Endothelial cell of umbilical vein (primary cell): ENCODE results near the gene CTTN. TPM values are rescaled to one million over a fixed set of nuclear protein-coding genes. Genes with fewer than 3 reads are reported as not detected.

Experiments used
- BruUV-seq: library from RNA; stranded (reverse); fragments of 400-500 nt; replicated peaks from 2 replicates; lab custom pipeline; 2021; lab: Mats Ljungman, UMichigan
- CTCF ChIA-PET: fragments of 300-600, 350-600 bp; sonication (Branson Sonifier 250); formaldehyde crosslinking; loops from one replicate; lab custom pipeline; 2021; ENCODE audit warnings: antibody characterized with exemption, inconsistent platforms; lab: Charles Lee
- POLR2A ChIA-PET: fragments of 300-600, 350-600 bp; sonication (Branson Sonifier 250); formaldehyde crosslinking; loops from one replicate; lab custom pipeline; 2021; ENCODE audit warnings: antibody characterized with exemption, inconsistent platforms; lab: Charles Lee
- DNase-seq: peaks from one replicate; pipeline ENCODE4 v3.0.0-alpha.2; 2011; ENCODE audit warnings: low read depth, low spot score
- FAIRE-seq: peaks from 2 replicates; lab custom pipeline; 2011; peaks lifted over from hg19 to GRCh38; lab: Jason Lieb, UNC
- H2AFZ ChIP-seq: 2 replicates; pipeline ENCODE4 v1.6.0; 2012; ENCODE audit warnings: low read depth, low read length, control low read depth, inconsistent platforms
- H3K27ac ChIP-seq: 2 replicates; pipeline ENCODE4 v1.5.1; 2011; ENCODE audit warnings: low read depth, mild to moderate bottlenecking, control low read depth, low read length, moderate library complexity; ENCODE audit not compliant: insufficient read depth
- H3K27me3 ChIP-seq, 2 experiments: 2 replicates each; pipeline versions ENCODE4 v1.6.0 to v1.6.1; 2011; ENCODE audit warnings: low read length in 2 of 2, mixed read lengths in 1 of 2; ENCODE audit not compliant: control insufficient read depth in 2 of 2, insufficient read depth in 2 of 2
- H3K36me3 ChIP-seq, 2 experiments: 2 replicates in 1 of 2; 3 replicates in 1 of 2; pipeline ENCODE4 v1.5.1; 2011; ENCODE audit warnings: low read length in 2 of 2, mild to moderate bottlenecking in 1 of 2, moderate library complexity in 1 of 2; ENCODE audit not compliant: control insufficient read depth in 2 of 2, insufficient read depth in 2 of 2; ENCODE audit errors: extremely low read depth in 1 of 2
- H3K4me1 ChIP-seq: 3 replicates; pipeline ENCODE4 v1.5.1; 2011; ENCODE audit warnings: mild to moderate bottlenecking, low read length; ENCODE audit not compliant: control insufficient read depth, insufficient read depth; ENCODE audit errors: extremely low read depth
- H3K4me2 ChIP-seq: 2 replicates; pipeline ENCODE4 v1.6.1; 2011; ENCODE audit warnings: low read length, control low read depth, mixed read lengths; ENCODE audit not compliant: insufficient read depth
- H3K4me3 ChIP-seq, 3 experiments: fragments of 200-600 bp in 1 of 3; sonication (generic), shearing (Covaris generic) in 1 of 3; replicated peaks in 1 of 3; 2 replicates each; pipeline ENCODE4 v1.5.1; 2011 to 2016; ENCODE audit warnings: control low read depth in 3 of 3, low read length in 3 of 3, mild to moderate bottlenecking in 2 of 3, inconsistent platforms in 1 of 3, low read depth in 1 of 3, moderate library complexity in 1 of 3; ENCODE audit not compliant: insufficient read depth in 1 of 3
- H3K79me2 ChIP-seq: 2 replicates; pipeline ENCODE4 v1.6.0; 2012; ENCODE audit warnings: low read length, inconsistent platforms; ENCODE audit not compliant: control insufficient read depth, insufficient read depth
- H3K9ac ChIP-seq: replicated peaks from 2 replicates; pipeline ENCODE3; 2011; ENCODE audit warnings: low read length, control low read depth; ENCODE audit not compliant: insufficient read depth; ENCODE audit errors: extremely low read depth
- H3K9me1 ChIP-seq: replicated peaks from 3 replicates; pipeline ENCODE4 v1.6.0; 2011; ENCODE audit warnings: mild to moderate bottlenecking, low read length; ENCODE audit not compliant: control insufficient read depth, insufficient read depth; ENCODE audit errors: extremely low read depth
- H3K9me3 ChIP-seq: replicated peaks from 2 replicates; pipeline ENCODE4 v1.5.1; 2012; ENCODE audit warnings: low read length, inconsistent platforms; ENCODE audit not compliant: control insufficient read depth, insufficient read depth
- H4K20me1 ChIP-seq: replicated peaks from 2 replicates; pipeline ENCODE3; 2011; ENCODE audit warnings: mild to moderate bottlenecking, low read length; ENCODE audit not compliant: control insufficient read depth, insufficient read depth; ENCODE audit errors: extremely low read depth
- CTCF ChIP-seq, 2 donors: IDR thresholded peaks; 1 replicate in 1 of 2; 2 replicates in 1 of 2; pipeline ENCODE4 v1.5.1; 2011; ENCODE audit warnings: low read length in 2 of 2, mild to moderate bottlenecking in 2 of 2, moderate library complexity in 2 of 2, control low read depth in 1 of 2, inconsistent platforms in 1 of 2, low read depth in 1 of 2; ENCODE audit not compliant: insufficient read depth in 1 of 2; ENCODE audit errors: extremely low read depth in 1 of 2
- EZH2 ChIP-seq: IDR thresholded peaks from 2 replicates; pipeline ENCODE4 v1.6.1; 2012; ENCODE audit warnings: borderline replicate concordance, low read depth, mild to moderate bottlenecking, moderate library complexity, low read length, inconsistent platforms; ENCODE audit not compliant: severe bottlenecking
- FOS ChIP-seq: IDR thresholded peaks from 2 replicates; pipeline ENCODE4 v1.6.1; 2011; ENCODE audit warnings: mild to moderate bottlenecking, low read length, moderate library complexity, borderline replicate concordance; ENCODE audit not compliant: insufficient read depth
- GATA2 ChIP-seq: IDR thresholded peaks from 2 replicates; pipeline ENCODE4 v1.7.0; 2011; ENCODE audit warnings: low read depth, mild to moderate bottlenecking, moderate library complexity, mixed read lengths, low read length; ENCODE audit not compliant: insufficient read length, insufficient read depth
- JUN ChIP-seq: IDR thresholded peaks from 2 replicates; pipeline ENCODE4 v1.6.1; 2011; ENCODE audit warnings: borderline replicate concordance, low read depth; ENCODE audit not compliant: insufficient read length, insufficient read depth
- MAX ChIP-seq: IDR thresholded peaks from 2 replicates; pipeline ENCODE4 v1.6.1; 2011; ENCODE audit not compliant: insufficient read depth, insufficient read length
- MYC ChIP-seq: IDR thresholded peaks from one replicate; pipeline ENCODE4 v1.6.1; 2011; ENCODE audit warnings: mild to moderate bottlenecking, low read depth, low read length
- POLR2A ChIP-seq: IDR thresholded peaks from 2 replicates; pipeline ENCODE4 v1.6.1; 2012; ENCODE audit warnings: low read depth, mild to moderate bottlenecking, control low read depth, low read length
- POLR2AphosphoS5 ChIP-seq: IDR thresholded peaks from 2 replicates; pipeline ENCODE4 v1.6.1; 2012; ENCODE audit warnings: low read depth, mild to moderate bottlenecking, control low read depth, low read length, moderate library complexity; ENCODE audit not compliant: insufficient read depth
- dilution Hi-C: fragments of 300-500 bp; cut with MboI; formaldehyde crosslinking; loops from one replicate; pipeline ENCODE4 v1.15.0; 2019; ENCODE audit warnings: low sequenced_read_pairs; ENCODE audit not compliant: extremely low pct_ligation_motif_present
- intact Hi-C: fragments of 100-400 bp; cut with micrococcal nuclease; formaldehyde crosslinking; loops from one replicate; pipeline ENCODE4 v1.10.0; 2022
- polyA plus RNA-seq, 4 experiments: library from polyadenylated mRNA; depleted of rRNA in 3 of 4; stranded (reverse) in 3 of 4; unstranded in 1 of 4; fragments of >200 nt; gene quantifications; 2 replicates each; pipeline versions ENCODE4 v1.2.1 to v1.2.3, GENCODE V29; 2011 to 2012; ENCODE audit warnings: missing spikeins in 1 of 4
- total RNA-seq: library from RNA; stranded (reverse); gene quantifications from 2 replicates; pipeline ENCODE4 v1.2.3, GENCODE V29; 2021

Gene CTTN
- total and polyA plus RNA-seq, 2 donors (not counting 3 experiments of a cell fraction or from before 2014, with no cell fraction given): 161 to 330 TPM

- Histone ChIP-seq H3K9me1 (no peaks in the 10 kb centered on the region), H3K4me3 (no peak overlapping the region), H4K20me1 (no peaks in the 10 kb centered on the region), H3K36me3 (no peaks in the 10 kb centered on the region), H3K27me3 (no peaks in the 10 kb centered on the region), H3K4me2 (no peak overlapping the region), H3K27ac (no peak overlapping the region), H2AFZ (no peak overlapping the region), H3K79me2 (no peaks in the 10 kb centered on the region), H3K4me1 (no peaks in the 10 kb centered on the region), H3K9ac (no peak overlapping the region), H3K9me3 (no peaks in the 10 kb centered on the region)
- no peak for DNase-seq
- ChIA-PET POLR2A (no interaction called here), CTCF (no interaction called here)
- intact Hi-C loops: no loop called here
- TF ChIP-seq POLR2A (no peak), POLR2AphosphoS5 (no peak), JUN (no peak)
- dilution Hi-C loops: no loop called here
- no peak for FAIRE-seq
- no TSS peak for BruUV-seq
These were observed 87.1 kb downstream of the CTTN start for GRCh38 chr11:70485326-70486025.

GRCh38 chr11:70486026-70486415 lies 87.7 kb downstream of the CTTN start:
- DNase-seq: no peak
- Histone ChIP-seq H3K9me1 (no peaks in the 10 kb centered on the region), H3K4me1 (no peaks in the 10 kb centered on the region), H2AFZ (no peak overlapping the region), H4K20me1 (no peaks in the 10 kb centered on the region), H3K27ac (no peak overlapping the region), H3K4me2 (no peak overlapping the region), H3K27me3 (no peaks in the 10 kb centered on the region), H3K9me3 (no peaks in the 10 kb centered on the region), H3K9ac (no peak overlapping the region), H3K36me3 (no peaks in the 10 kb centered on the region), H3K79me2 (no peaks in the 10 kb centered on the region), H3K4me3 (no peak overlapping the region)
- dilution Hi-C loops (no loop called here), intact Hi-C loops (no loop called here)
- TF ChIP-seq POLR2AphosphoS5 (no peak), FOS (no peak), JUN (no peak), POLR2A (no peak), GATA2 (no peak), MYC (no peak), MAX (no peak), CTCF (IDR thresholded peaks at IDR 0.05; ENCODE audit: extremely low read depth in 1 of 2, insufficient read depth in 1 of 2, low read depth in 1 of 2, low read length in 2 of 2) (no peak), EZH2 (no peak)
- no peak for FAIRE-seq
- ChIA-PET POLR2A (no interaction called here), CTCF (no interaction called here)
- BruUV-seq: no TSS peak
